HG03175 (cell line): ENCODE measurements around the gene CRLF1.

ENCODE experiments used
- ATAC-seq: cut with Tn5 transposase; IDR thresholded peaks from one replicate; pipeline ENCODE4 v1.9.1; 2021; ENCODE audit warnings: mild to moderate bottlenecking, moderate library complexity; ENCODE audit not compliant: unreplicated experiment

CRLF1 gene

DNA sequence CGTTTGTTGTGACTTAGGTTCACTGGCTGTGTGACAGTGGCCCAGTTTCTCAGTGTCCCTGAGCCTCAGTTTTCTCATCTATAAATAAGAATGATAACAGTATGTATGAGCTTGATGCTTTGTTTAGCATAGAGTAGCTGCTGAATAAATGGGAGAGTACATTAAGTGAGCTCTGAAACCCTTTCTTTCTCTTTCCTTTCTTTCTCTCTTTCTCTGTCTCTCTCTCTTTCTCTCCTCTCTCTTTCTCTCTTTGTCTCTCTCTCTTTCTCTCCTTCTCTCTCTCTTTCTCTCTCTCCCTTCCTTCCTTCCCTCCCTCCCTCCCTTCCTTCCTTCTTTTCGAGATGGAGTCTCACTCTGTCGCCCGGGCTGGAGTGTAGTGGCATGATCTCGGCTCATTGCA is 46.9 kb downstream of the CRLF1 start:
- ATAC-seq, result no peak

DNA sequence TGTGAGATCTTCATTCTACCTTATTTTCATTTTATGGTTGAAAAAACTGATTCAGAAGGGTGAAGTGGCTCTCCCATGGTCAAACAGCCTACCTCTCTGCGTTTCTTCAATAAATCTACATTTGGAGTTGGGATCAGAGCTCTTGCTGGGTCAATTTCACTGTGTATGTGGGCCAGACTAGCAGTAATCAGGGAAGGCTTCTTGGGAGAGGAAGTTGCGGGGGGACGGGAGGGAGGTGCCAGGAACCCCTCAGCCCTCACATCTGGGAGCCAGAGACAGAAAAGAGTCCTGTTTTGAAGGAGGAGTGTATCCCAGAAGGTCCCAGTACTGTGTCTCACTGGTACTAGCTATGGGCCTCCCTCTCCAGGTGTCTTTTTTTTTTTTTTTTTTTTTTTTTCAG is 48.0 kb downstream of the CRLF1 start:
- ATAC-seq, result no peak

DNA sequence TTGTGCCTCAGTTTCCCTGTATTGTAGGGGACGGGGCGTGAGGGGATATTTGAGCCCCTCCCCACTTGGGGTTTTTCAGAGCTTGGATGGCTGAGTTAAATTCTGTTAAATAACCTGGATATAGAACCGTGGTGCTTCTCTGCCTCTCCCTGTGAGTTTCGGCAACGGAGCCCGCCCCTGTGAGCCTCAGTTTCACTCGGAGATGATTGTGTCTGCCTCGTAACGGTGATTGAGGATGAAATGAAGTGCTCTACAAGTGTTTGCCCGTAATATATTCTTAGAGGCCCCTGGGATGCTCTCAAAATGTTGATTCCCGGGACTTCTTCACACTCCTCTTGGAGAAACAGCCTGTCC is 48.4 kb downstream of the CRLF1 start:
- no peak for ATAC-seq

DNA sequence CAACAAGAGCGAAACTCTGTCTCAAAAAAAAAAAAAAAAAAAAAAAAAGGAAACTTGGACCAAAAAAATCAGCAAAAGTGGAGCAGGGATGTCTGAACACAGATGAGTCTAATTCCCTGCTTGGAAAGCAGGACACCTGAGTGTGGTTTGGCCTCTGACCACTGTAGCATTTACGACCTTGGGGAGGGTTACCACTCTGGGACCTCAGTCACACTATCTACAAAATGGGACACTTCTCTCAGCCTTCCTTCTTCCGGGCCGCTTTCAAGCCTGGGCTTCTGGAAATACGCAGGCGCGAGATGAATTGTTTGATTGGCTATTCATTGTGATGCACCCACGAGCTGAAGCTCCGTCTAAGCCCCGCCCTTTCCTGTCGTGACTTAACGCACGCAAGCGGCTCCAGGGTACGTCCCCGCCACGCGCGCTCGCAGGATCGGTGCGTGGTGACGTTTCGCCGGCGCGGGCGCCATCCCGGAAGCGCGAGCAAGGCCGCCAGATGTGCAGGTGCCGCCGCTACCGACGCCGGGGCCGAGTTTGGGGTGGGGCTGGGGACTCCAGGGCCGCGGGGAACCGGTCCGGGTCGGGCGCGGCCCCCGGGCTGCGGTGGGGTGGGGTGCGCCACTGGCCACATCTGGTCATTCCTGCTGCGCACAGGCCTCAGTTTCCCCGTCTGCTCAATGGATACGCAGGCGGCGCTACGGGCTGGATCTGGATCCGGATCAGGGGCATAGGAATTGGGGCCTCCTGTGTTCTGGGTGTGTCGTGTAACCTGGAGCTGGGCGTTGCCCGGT is 49.0 kb downstream of the CRLF1 start, which contains the start of gene KXD1:
Gene KXD1, plus strand, starts transcription at position 460 of the 791 bp plus-strand sequence. CDS start 4,187 bp downstream, outside the sequence.
- ATAC-seq, result peak; percentile 92

DNA sequence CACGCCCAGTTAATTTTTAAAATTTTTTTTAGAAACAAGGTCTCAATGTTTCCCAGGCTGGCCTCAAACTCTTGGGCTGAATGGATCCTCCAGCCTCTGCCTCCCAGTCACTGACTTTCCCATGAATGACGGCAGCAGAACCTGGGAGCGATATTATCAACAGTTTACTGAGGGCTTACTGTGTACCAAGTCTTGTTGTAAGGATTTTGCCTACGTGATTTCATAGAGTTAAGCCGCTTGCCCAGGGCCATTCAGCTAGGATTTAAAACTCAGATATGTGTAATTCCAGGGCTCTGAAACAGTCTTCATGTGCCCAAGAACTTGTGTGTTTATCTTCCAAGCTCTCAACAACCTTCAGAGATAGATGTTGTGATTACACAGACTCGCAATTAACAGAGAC is 55.0 kb downstream of the CRLF1 start:
- ATAC-seq, result no peak

DNA sequence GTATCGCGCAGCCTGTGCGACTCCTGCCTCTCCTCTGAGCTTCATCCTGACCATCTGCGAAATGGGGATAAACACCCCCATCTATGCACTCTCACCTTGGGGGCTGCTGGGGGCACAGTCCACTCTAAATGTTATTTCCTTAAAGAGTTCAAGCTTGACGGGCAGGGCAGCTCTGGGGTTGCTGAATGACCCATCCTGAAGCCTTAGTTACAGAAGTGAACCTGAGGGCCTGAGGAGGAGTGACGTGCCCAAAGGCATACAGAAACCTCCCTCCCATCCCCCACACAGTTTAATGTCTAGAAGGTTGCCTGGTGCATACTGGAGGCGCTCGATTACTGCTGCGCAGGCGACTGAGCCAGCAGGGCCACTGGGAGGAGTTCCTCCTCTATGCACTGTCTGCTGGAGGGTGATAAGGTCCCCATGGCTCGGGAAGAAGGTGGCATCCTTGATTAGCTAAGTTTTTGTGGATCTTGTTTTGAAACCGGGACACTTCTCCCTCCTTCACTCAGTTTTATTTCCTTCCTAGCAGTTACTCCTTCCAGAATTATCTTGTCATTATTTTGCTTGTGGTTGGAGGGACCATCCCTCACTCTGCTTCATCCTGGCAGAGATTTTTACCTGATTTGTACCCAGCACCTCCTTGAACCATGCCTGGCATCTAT is 62.7 kb downstream of the CRLF1 start:
- peak; percentile 57 for ATAC-seq
